ENCODE data around the gene GLRA3.

GLRA3 gene

DNA sequence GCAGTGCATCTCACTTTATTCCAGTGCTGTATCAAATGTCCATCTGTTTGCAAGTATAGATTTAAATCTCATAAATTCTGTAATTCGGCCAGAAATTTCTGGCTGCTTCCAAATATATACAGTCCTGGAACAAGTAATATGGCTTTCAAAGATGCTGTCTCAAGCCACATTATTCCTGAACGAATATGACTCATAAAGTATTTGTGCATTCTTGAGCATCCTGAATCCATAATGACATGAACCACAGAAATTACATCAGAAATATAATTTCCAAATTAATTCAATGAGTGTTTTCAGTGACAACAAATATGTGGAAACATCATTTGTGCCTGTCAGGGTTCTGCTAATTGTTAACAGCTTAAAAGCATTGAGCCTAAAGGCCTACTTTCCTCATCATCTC lies 165.8 kb downstream of the GLRA3 start:
- Histone ChIP-seq H3K9me3 (ENCODE audit: insufficient read depth, low read length) (no peaks in the 10 kb centered on the region), H3K27me3 (ENCODE audit: insufficient read depth, insufficient read length) (no peaks in the 10 kb centered on the region), H3K4me3 (ENCODE audit: insufficient read length, low read depth) (no peak overlapping the region), H3K4me1 (ENCODE audit: insufficient read depth, insufficient read length) (no peaks in the 10 kb centered on the region), H3K9ac (ENCODE audit: insufficient read length, low read depth) (no peak overlapping the region), H3K36me3 (ENCODE audit: insufficient read depth, insufficient read length, low read length) (no peaks in the 10 kb centered on the region)
- TF ChIP-seq SUZ12 (IDR thresholded peaks at IDR 0.05; ENCODE audit: extremely low read depth, insufficient read depth, insufficient read length) (no peak), YY1 (IDR thresholded peaks at IDR 0.05; ENCODE audit: insufficient read depth, insufficient read length) (no peak), ZNF274 (IDR thresholded peaks at IDR 0.05; ENCODE audit: low read depth, low read length) (no peak)
- DNase-seq (ENCODE audit: low read depth, low spot score), result no peak

DNA sequence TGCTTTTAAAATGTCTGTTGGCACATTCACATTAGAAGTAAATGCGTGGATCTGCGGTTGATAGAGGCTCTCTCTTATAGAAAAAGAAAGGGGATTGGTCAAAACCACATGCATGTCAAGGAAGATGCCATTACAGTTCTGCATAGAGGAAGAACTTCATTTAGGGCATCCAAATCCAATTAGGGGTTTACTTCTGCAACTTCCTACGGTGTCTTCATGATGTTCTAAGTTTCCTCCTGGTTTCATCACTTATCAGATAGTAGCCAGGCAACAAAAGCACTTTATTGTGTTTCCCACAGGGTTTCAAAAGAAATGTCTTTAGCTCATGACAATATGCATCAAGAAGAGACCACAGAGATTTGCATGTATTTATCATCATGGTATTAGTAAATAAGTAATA lies 170.8 kb downstream of the GLRA3 start:
- H3K9me3 ChIP-seq (ENCODE audit: insufficient read depth, low read length), result no peaks in the 10 kb centered on the region
- DNase-seq (ENCODE audit: low read depth, low spot score), result no peak
- H3K4me3 ChIP-seq (ENCODE audit: insufficient read length, low read depth), result no peak overlapping the region
- no peaks in the 10 kb centered on the region for H3K36me3 ChIP-seq (ENCODE audit: insufficient read depth, insufficient read length, low read length)
- H3K4me1 ChIP-seq (ENCODE audit: insufficient read depth, insufficient read length), result no peaks in the 10 kb centered on the region
- H3K9ac ChIP-seq (ENCODE audit: insufficient read length, low read depth), result no peak overlapping the region
- TF ChIP-seq SUZ12 (IDR thresholded peaks at IDR 0.05; ENCODE audit: extremely low read depth, insufficient read depth, insufficient read length), result no peak
- no peak for TF ChIP-seq ZNF274 (IDR thresholded peaks at IDR 0.05; ENCODE audit: low read depth, low read length)
- TF ChIP-seq YY1 (IDR thresholded peaks at IDR 0.05; ENCODE audit: insufficient read depth, insufficient read length), result no peak
- no peaks in the 10 kb centered on the region for H3K27me3 ChIP-seq (ENCODE audit: insufficient read depth, insufficient read length)

DNA sequence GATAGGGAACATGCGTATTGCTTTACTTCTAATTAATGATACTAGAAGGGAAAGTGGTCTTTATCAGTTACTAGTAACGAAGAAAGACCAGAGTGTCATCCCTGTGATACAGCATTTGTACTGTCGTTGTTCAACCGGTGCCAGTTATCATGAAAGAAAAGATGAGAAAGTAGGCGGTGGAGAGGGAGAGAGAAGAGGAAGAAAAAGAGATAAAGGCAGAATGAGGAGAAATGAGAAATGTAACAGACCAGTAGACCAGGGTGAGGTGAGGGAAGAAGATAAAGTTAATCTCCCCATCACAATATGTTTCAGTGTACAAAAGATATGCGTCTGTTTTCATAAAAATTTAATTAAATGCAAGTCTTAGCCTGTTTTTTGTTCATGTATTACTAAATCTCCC lies 171.6 kb downstream of the GLRA3 start:
- Histone ChIP-seq H3K4me3 (ENCODE audit: insufficient read length, low read depth) (no peak overlapping the region), H3K9me3 (ENCODE audit: insufficient read depth, low read length) (no peaks in the 10 kb centered on the region), H3K36me3 (ENCODE audit: insufficient read depth, insufficient read length, low read length) (no peaks in the 10 kb centered on the region), H3K9ac (ENCODE audit: insufficient read length, low read depth) (no peak overlapping the region), H3K4me1 (ENCODE audit: insufficient read depth, insufficient read length) (no peaks in the 10 kb centered on the region), H3K27me3 (ENCODE audit: insufficient read depth, insufficient read length) (no peaks in the 10 kb centered on the region)
- no peak for DNase-seq (ENCODE audit: low read depth, low spot score)
- no peak for TF ChIP-seq YY1 (IDR thresholded peaks at IDR 0.05; ENCODE audit: insufficient read depth, insufficient read length)
- TF ChIP-seq ZNF274 (IDR thresholded peaks at IDR 0.05; ENCODE audit: low read depth, low read length), result no peak
- no peak for TF ChIP-seq SUZ12 (IDR thresholded peaks at IDR 0.05; ENCODE audit: extremely low read depth, insufficient read depth, insufficient read length)

DNA sequence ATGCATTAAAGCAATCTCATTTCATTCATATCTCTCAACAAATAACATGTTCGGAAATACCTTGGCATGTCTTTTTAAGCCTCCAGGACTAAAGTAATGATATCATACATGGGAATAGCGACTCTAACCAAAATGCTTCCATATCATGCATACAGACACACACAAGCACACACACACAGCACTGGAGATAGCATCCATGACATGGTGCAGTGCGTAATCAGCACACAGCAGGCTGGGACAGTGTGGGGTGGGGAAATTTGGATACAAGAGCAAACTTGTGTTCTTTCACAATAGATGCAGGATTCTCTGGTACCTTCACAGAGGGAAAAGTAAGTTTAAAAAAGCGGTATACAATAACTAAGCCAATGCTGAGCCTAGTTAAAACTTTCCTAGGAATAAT lies 174.4 kb downstream of the GLRA3 start:
- H3K27me3 ChIP-seq (ENCODE audit: insufficient read depth, insufficient read length), result no peaks in the 10 kb centered on the region
- H3K9me3 ChIP-seq (ENCODE audit: insufficient read depth, low read length), result no peaks in the 10 kb centered on the region
- no peak overlapping the region for H3K9ac ChIP-seq (ENCODE audit: insufficient read length, low read depth)
- TF ChIP-seq SUZ12 (IDR thresholded peaks at IDR 0.05; ENCODE audit: extremely low read depth, insufficient read depth, insufficient read length), result no peak
- TF ChIP-seq YY1 (IDR thresholded peaks at IDR 0.05; ENCODE audit: insufficient read depth, insufficient read length), result no peak
- no peak for TF ChIP-seq ZNF274 (IDR thresholded peaks at IDR 0.05; ENCODE audit: low read depth, low read length)
- no peaks in the 10 kb centered on the region for H3K4me1 ChIP-seq (ENCODE audit: insufficient read depth, insufficient read length)
- H3K4me3 ChIP-seq (ENCODE audit: insufficient read length, low read depth), result no peak overlapping the region
- no peaks in the 10 kb centered on the region for H3K36me3 ChIP-seq (ENCODE audit: insufficient read depth, insufficient read length, low read length)
- no peak for DNase-seq (ENCODE audit: low read depth, low spot score)

DNA sequence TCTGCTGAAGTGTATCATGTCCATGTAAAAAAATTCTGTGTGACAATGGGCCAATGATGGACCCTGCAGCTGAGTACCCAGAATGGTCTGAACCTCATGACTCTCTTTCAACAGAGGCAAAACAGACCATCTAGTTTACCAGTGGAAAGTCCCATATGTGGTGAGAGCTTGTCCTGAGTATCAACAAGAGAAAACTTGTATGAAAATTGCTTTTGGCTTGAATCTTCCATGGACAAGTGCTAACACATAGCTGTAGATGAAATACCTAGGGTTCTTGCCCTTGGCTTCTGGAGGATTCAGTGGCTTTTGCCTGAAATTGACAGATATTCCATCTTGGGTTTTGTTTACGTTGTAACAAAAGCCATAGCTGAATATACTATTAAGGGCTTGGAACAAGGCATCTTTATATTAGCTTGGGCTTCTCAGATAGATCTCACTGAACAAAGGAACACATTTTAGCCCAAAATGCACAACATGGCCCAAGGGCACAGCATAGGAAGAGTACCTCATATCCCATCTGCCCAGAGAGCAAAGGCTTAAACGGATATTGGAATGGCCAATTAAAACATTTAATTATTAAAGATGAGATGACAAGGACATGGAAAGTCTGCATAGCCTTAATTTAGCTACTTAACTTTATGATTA lies 178.2 kb downstream of the GLRA3 start:
- Histone ChIP-seq H3K4me1 (ENCODE audit: insufficient read depth, insufficient read length) (no peaks in the 10 kb centered on the region), H3K9me3 (ENCODE audit: insufficient read depth, low read length) (no peaks in the 10 kb centered on the region), H3K4me3 (ENCODE audit: insufficient read length, low read depth) (no peak overlapping the region), H3K9ac (ENCODE audit: insufficient read length, low read depth) (no peak overlapping the region), H3K36me3 (ENCODE audit: insufficient read depth, insufficient read length, low read length) (no peaks in the 10 kb centered on the region), H3K27me3 (ENCODE audit: insufficient read depth, insufficient read length) (no peaks in the 10 kb centered on the region)
- no peak for DNase-seq (ENCODE audit: low read depth, low spot score)
- TF ChIP-seq ZNF274 (IDR thresholded peaks at IDR 0.05; ENCODE audit: low read depth, low read length), result no peak
- TF ChIP-seq YY1 (IDR thresholded peaks at IDR 0.05; ENCODE audit: insufficient read depth, insufficient read length), result no peak
- TF ChIP-seq SUZ12 (IDR thresholded peaks at IDR 0.05; ENCODE audit: extremely low read depth, insufficient read depth, insufficient read length), result no peak

DNA sequence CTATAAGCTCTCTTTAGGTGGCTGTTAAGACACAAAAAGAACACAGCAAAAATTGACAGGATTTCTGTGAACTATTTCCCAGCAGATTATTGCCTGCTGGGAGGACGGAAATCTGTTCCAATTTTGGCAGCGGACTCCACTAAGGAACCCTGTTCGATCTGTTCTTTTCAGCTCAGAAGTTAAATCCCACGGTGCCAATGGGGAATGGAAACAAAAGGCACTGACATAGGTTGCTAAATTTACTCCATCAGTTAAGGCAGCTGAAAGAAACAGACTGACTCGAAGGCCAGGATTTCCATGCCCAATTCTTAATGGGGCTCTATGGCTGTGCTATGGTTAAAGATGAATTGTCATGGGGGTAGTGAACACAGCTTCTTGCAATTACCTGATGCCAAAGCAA lies 180.2 kb downstream of the GLRA3 start:
- no peak overlapping the region for H3K9ac ChIP-seq (ENCODE audit: insufficient read length, low read depth)
- no peaks in the 10 kb centered on the region for H3K27me3 ChIP-seq (ENCODE audit: insufficient read depth, insufficient read length)
- TF ChIP-seq SUZ12 (IDR thresholded peaks at IDR 0.05; ENCODE audit: extremely low read depth, insufficient read depth, insufficient read length), result no peak
- no peak for TF ChIP-seq ZNF274 (IDR thresholded peaks at IDR 0.05; ENCODE audit: low read depth, low read length)
- TF ChIP-seq YY1 (IDR thresholded peaks at IDR 0.05; ENCODE audit: insufficient read depth, insufficient read length), result no peak
- H3K36me3 ChIP-seq (ENCODE audit: insufficient read depth, insufficient read length, low read length), result no peaks in the 10 kb centered on the region
- no peak overlapping the region for H3K4me3 ChIP-seq (ENCODE audit: insufficient read length, low read depth)
- DNase-seq (ENCODE audit: low read depth, low spot score), result no peak
- no peaks in the 10 kb centered on the region for H3K9me3 ChIP-seq (ENCODE audit: insufficient read depth, low read length)
- H3K4me1 ChIP-seq (ENCODE audit: insufficient read depth, insufficient read length), result no peaks in the 10 kb centered on the region

DNA sequence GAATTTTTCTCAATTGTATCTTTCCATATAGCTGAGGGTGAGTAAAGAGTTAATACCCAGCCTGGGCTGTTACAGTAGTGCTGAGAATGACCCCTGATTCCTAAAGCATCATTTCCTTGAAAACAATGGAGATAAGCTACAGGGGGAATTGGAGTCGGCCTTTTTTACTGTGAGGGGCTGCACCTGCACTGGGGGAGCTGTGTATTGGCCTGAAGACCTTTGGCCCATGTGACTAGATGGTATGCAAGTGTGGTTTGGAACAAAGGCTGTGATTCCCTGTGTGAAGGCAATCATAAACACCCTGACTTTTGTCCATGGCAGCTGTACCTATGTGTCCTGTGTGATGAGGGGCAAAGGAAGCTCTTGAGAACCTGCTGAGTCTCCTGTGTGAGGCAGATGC lies 182.7 kb downstream of the GLRA3 start:
- H3K9me3 ChIP-seq (ENCODE audit: insufficient read depth, low read length), result no peaks in the 10 kb centered on the region
- H3K9ac ChIP-seq (ENCODE audit: insufficient read length, low read depth), result no peak overlapping the region
- H3K36me3 ChIP-seq (ENCODE audit: insufficient read depth, insufficient read length, low read length), result no peaks in the 10 kb centered on the region
- H3K4me1 ChIP-seq (ENCODE audit: insufficient read depth, insufficient read length), result no peaks in the 10 kb centered on the region
- DNase-seq (ENCODE audit: low read depth, low spot score), result no peak
- no peak for TF ChIP-seq ZNF274 (IDR thresholded peaks at IDR 0.05; ENCODE audit: low read depth, low read length)
- no peak for TF ChIP-seq SUZ12 (IDR thresholded peaks at IDR 0.05; ENCODE audit: extremely low read depth, insufficient read depth, insufficient read length)
- no peak for TF ChIP-seq YY1 (IDR thresholded peaks at IDR 0.05; ENCODE audit: insufficient read depth, insufficient read length)
- no peaks in the 10 kb centered on the region for H3K27me3 ChIP-seq (ENCODE audit: insufficient read depth, insufficient read length)
- no peak overlapping the region for H3K4me3 ChIP-seq (ENCODE audit: insufficient read length, low read depth)

All from NT2/D1 (cell line).